ENCODE data around the gene PITPNM1.

Gene PITPNM1

DNA sequence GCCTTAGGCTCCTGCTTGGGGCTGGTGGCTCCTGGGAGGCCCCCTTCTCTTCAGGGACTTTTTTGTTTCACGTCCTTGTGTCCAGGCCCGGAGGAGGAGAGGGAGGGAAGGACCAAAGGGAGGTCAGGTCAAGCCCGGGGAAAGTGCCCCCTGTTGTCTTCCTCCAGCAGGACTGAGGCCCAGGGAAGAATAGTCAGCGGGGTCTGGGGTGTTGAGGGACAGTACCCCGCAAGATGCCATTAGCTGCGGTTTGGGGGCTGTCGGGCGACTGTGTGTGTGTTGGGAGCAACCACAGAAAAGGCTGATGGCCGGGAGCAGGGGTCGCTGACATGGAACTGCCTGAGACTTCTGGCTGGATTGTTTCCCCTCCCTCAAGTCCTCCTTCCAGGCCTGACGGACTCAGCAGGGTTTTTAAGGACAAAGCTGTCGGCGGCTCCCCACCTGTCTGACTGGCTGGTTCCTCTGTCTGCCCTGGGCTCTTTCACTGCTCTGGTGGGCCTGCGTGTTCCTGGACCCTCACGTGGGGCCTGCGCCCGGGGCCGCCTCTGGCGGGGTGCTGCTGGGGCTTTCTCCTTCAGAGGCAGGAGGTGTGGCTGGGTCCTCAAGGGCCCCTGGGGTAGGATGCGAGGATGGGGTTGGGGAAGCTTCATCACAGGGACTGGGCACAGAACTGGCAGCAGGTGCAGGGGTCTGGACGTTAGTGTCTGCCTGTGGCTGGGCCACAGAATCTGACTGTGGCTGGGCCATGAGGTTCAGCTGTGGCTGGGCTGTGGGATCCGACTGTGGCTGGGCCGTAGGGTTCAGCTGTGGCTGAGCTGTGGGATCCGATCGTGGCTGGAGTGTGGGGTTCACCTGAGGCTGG, 54.1 kb downstream of the PITPNM1 start:
- no peak for DNase-seq (ENCODE audit: low spot score in 2 of 2)
- H3K4me1 ChIP-seq = no peaks in the 10 kb centered on the region
- H3K27me3 ChIP-seq (ENCODE audit: low read depth) = no peaks in the 10 kb centered on the region
- H3K9me3 ChIP-seq = no peaks in the 10 kb centered on the region
- H3K36me3 ChIP-seq (replicated peaks) = no peaks in the 10 kb centered on the region
- in situ Hi-C loops (cut with MboI; ENCODE audit: low sequenced_read_pairs) = no loop called here
- no peak overlapping the region for H3K4me3 ChIP-seq

DNA sequence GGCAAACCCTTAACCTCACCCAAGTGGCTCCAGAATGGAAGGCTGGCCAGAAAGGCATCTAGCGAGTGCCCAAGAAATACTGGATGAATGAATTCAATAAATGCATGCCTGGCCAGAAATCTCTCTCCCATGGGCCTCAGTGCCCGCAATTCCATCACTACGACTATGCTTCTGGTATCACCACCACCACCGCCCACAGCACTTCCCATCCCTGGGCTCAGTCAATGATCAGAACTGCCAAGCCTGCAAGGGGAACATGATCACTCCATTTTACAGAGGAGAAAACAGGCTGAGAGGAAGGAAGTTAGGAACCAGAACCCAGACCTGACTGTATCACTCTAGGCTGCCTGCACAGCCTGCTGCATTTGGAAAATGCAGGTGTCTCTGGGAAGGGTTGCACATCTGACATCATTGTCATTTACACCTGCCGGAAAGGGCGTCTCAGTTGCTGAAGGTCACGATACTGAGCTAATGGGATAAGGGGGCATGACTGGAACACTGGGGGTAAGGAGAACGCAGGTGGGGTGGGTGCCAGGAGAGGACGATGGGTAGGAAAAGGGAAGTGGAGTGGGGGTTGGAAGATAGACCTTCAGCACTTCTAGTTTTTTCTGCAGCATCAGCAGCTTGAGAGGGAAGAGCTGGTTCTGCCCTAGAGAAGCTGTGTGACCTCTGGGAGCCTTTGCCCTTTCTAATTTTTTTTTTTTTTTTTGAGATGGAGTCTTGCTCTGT, 55.9 kb downstream of the PITPNM1 start:
- H3K36me3 ChIP-seq (replicated peaks) = no peaks in the 10 kb centered on the region
- in situ Hi-C loops (cut with MboI; ENCODE audit: low sequenced_read_pairs) = no loop called here
- H3K4me1 ChIP-seq = peaks cover 2% of the 10 kb centered on the region; the same call in 1 of the 2 replicates
- no peak for DNase-seq (ENCODE audit: low spot score in 2 of 2)
- H3K9me3 ChIP-seq = no peaks in the 10 kb centered on the region
- H3K27me3 ChIP-seq (ENCODE audit: low read depth) = no peaks in the 10 kb centered on the region
- H3K4me3 ChIP-seq = no peak overlapping the region

DNA sequence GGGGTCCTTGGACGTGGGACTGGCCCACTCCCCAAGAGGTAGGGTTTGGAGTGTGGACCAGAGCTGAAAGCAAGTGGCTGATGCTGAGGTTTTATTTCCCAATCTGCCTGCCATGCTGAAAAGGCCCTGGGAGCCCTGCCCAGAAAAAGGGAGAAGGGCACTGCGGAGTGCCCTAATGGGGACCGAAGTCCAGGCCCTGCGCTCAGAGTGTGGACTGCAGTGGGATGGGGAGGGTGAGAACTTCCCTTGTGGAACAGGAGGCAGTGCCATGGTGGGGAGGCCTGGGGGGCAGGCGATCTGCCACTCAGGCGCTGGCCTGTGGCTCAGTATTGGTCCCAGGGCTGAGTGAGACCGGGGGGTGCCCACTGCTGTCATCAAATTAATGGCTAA, 56.9 kb downstream of the PITPNM1 start:
- H3K27me3 ChIP-seq (ENCODE audit: low read depth) = no peaks in the 10 kb centered on the region
- in situ Hi-C loops (cut with MboI; ENCODE audit: low sequenced_read_pairs) = no loop called here
- no peak overlapping the region for H3K4me3 ChIP-seq
- no peaks in the 10 kb centered on the region for H3K9me3 ChIP-seq
- DNase-seq (ENCODE audit: low spot score in 2 of 2) = no peak
- H3K36me3 ChIP-seq (replicated peaks) = no peaks in the 10 kb centered on the region
- H3K4me1 ChIP-seq = peaks cover 4% of the 10 kb centered on the region; the same call in 1 of the 2 replicates

DNA sequence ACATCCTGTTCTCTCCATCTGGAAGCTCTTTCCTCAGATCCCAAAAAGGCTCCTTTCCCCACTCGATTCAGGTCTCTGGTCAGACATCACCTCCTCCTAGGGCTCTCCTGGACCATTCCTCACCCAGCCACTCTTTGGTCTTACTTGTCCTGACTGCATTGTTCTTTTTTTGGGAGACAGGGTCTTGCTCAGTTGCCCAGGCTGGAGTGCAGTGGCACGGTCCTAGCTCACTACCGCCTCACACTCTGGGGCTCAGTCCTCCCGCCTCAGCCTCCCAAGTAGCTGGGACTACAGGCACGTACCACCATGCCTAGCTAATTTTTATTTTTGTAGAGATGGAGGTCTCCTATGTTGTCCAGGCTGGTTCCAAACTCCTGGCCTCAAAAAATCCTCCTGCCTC, 59.6 kb downstream of the PITPNM1 start:
- Histone ChIP-seq H3K4me3 (no peak overlapping the region), H3K9me3 (no peaks in the 10 kb centered on the region), H3K36me3 (replicated peaks) (peaks cover 7% of the 10 kb centered on the region; the same call in 1 of the 2 replicates), H3K27me3 (ENCODE audit: low read depth) (no peaks in the 10 kb centered on the region), H3K4me1 (peaks cover 4% of the 10 kb centered on the region; the same call in 1 of the 2 replicates)
- in situ Hi-C loops (cut with MboI; ENCODE audit: low sequenced_read_pairs) = no loop called here
- DNase-seq (ENCODE audit: low spot score in 2 of 2) = no peak

DNA sequence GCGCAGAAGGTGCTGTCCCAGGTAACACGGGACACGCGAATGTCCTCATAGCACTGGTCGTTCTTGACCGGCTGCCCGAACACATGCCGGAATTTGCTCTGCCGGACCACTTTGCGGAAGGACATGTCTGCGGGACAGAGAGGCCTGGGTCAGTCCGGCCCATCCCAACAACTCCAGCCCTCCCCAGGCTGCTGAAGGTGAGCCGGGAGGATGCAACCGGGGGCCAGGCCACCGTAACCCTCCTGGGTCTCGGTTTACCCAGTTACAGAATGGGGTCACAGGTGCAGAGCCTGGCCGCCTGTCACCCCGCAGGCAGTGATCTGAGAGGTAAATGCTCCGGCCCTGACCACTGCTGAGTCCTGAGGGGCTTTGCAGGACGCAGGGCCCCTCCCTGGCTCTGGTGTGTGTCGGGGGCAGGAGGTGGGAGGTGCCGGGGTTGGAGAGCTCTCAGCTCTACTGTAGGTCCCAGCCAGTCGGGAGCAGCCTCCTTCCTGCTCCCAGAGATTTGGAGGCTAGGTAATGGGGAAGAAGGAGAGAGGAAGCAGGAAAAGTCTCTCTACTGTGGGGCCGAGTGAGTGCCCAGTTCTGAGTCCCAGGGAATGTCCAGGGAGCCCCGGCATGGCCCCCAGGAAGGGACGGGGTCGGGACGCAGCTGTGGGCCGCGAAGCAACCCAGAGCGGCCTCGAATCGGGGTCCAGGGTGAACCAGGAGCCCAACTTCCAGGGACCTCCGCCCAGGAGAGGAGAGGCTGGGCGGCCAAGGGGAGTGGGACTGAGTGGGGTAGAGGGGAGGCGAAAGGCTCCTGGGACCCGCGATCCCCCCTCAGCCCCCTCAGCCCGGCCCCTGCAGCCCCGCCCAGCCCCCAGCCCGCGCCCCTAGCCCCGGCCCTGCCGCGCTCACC, 62.4 kb downstream of the PITPNM1 start:
- in situ Hi-C loops (cut with MboI; ENCODE audit: low sequenced_read_pairs) = no loop called here
- no peak for DNase-seq (ENCODE audit: low spot score in 2 of 2)
- H3K4me3 ChIP-seq = peak overlapping the region; percentile 64
- peaks cover 17% of the 10 kb centered on the region for H3K36me3 ChIP-seq (replicated peaks)
- H3K9me3 ChIP-seq = no peaks in the 10 kb centered on the region
- no peaks in the 10 kb centered on the region for H3K27me3 ChIP-seq (ENCODE audit: low read depth)
- peaks cover 4% of the 10 kb centered on the region; the same call in 1 of the 2 replicates for H3K4me1 ChIP-seq

Data from HAP-1 (cell line).